Activated CD4-positive, alpha-beta T cell treated with anti-CD3 and anti-CD28 coated beads, Interleukin-2, amount 50 U/mL, for 16 hours (primary cell): ENCODE results near the gene CAMP.

Source experiments
- DNase-seq: peaks from one replicate; pipeline ENCODE4 v3.0.0-alpha.2; 2020

The CAMP gene

DNA sequence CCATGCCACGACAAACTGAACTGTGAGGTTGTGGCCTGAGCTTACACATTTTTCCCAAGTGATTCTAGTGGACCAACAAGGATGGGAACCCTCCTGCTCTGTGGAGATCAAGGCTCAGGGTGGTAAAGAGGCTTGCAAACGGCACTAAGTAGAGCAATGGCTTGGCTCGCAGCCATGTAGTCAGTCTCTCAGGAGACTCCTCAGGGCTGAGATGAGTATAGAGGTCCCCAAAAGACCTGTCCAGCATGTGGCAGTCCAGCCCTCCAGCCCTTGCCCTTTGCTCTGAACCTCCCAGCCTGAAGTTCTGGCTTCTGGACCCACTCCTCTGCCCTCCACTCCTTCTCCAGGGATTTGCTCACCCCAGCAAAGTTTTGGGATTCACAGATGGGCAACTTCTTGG lies 8.3 kb upstream of the CAMP start:
- no peak for DNase-seq

- no peak for DNase-seq
These were observed 7.8 kb upstream of the CAMP start for GRCh38 chr3:48215466-48215865.

GRCh38 chr3:48215876-48216275 lies 7.4 kb upstream of the CAMP start:
- DNase-seq: no peak

GRCh38 chr3:48217449-48217848 lies 5.8 kb upstream of the CAMP start:
- no peak for DNase-seq

DNA sequence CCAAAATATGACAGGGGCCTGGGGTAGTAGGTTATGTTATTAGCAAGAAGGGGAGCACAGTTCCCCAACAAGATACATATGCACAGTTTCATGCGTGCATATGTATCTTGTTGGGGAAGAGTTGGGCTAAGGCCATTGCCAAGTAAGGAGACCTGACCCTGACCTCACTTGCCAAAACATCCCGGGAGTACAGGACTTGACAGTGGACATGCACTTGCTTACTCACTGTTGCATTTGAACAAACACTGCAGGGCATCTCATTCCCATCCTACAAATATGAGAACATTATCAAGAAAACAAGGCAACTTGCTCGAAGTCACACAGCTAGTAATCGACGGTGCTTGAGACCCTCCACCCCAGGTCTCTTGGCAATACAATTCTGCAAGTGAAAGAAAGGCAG lies 4.8 kb upstream of the CAMP start:
- DNase-seq: no peak

- DNase-seq: no peak
These were observed 3.8 kb upstream of the CAMP start for GRCh38 chr3:48219543-48219942.

DNA sequence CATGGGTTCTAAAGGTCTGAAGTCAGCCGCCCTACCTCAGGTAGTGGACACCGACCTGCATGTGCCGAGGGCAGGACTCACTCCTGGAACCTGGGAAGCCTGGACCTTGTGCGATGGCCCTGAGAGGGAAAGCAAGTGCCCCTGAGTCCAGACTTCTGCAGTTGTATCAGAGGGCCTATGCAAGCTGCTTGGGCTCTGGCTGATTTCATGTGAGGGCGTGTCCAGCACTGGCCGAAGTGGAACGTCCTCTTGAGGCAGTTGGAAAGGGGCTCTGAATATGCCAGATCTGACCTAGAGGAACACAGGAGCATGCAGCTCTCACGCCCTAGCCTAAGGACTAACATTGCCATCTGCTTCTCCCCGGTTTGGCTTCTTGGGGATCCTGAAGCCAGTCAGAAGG lies 2.5 kb upstream of the CAMP start:
- no peak for DNase-seq

DNA sequence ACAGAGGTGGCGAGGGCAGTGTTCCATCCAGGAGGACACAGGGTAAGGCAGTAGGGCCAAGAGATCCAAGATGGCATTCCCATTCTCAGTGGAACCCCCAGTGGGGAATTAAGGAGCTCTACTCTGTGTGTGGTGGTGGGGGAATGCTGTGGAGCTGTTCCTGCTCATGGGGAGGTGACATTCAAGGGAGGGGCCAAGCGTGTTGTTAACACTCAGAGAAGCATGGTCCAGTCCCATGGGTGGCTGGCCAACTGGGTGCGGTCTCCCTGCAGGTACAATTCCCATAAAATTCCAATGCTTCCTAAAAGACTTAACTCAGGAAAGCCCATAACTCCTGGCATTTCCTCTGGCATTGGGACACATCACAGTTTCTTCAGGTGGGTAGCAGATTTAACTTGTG lies 2.3 kb downstream of the CAMP start:
- DNase-seq: no peak

DNA sequence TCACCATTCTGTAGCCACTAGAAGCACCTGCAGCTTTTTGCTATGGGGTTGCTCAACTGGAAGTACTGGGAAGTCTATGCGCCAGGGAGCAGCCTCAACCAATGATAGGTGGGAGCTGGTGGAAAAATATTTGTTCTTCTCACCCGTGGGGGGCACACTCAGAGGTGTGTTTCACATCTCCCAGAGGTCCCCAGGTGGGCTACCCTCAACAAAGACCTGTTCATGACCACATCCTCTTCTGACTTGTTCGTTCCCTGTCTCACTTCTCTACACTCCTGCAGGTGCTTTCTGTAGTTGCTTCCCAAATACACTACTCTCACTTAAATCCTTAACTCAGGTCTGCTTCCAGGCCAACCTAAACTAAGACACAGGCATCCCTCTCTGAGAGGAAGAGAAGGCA lies 3.6 kb downstream of the CAMP start:
- DNase-seq: no peak

GRCh38 chr3:48232232-48232631 lies 8.9 kb downstream of the CAMP start:
- DNase-seq: no peak

GRCh38 chr3:48232734-48233133 lies 9.4 kb downstream of the CAMP start:
- peak; percentile 65 for DNase-seq

DNA sequence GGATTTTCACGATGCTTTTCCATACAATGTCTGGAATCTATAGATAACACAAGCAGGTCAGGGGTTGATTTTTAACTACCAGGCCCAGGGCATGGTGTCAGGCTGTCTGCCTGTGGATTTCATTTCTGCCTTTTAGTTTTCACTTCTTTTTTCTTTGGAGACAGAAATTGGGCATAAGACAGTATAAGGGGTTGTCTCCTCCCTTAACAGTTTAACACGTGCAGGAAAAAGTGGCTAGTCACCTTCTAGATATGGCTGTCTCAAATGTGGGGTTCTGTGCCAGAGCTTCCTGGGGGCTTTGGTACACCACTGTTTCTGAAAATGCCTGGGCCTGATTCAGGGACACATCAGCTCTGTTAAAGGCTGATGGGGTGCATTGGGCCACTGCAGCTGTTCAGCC lies 10.2 kb downstream of the CAMP start:
- no peak for DNase-seq

GRCh38 chr3:48236531-48236930 lies 13.2 kb downstream of the CAMP start:
- no peak for DNase-seq

GRCh38 chr3:48238531-48239085 lies 15.3 kb downstream of the CAMP start:
- DNase-seq: no peak

- DNase-seq: no peak
These were observed 17.0 kb downstream of the CAMP start for GRCh38 chr3:48240000-48240963.

DNA sequence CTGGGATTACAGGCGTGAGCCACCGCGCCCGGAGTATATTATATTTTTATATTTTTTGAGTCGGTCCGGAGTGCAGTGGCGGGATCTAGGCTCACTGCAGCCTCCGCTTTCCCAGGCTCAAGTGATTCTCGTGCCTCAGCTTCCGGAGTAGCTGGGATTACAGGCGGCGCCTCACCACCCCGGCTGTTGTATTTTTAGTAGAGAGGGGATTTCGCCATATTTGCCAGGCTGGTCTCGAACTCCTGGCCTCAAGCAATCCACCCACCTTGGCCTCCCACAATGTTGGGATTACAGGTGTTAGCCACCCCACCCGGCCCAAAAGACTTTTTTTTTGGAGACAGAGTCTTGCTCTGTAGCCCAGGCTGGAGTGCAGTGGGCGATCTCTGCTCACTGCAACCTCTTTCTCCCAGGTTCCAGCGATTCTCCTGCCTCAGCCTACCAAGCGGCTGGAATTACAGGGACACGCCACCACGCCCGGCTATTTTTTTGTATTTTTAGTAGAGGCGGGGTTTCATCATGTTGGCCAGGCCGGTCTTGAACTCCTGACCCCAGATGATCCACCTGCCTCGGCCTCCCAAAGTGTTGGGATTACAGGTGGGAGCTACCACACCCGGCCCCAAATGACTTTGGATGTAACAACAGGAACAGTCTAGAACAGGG lies 18.6 kb downstream of the CAMP start:
- peak; percentile 20 for DNase-seq

- no peak for DNase-seq
These were observed 20.6 kb downstream of the CAMP start for GRCh38 chr3:48243886-48244285.

DNA sequence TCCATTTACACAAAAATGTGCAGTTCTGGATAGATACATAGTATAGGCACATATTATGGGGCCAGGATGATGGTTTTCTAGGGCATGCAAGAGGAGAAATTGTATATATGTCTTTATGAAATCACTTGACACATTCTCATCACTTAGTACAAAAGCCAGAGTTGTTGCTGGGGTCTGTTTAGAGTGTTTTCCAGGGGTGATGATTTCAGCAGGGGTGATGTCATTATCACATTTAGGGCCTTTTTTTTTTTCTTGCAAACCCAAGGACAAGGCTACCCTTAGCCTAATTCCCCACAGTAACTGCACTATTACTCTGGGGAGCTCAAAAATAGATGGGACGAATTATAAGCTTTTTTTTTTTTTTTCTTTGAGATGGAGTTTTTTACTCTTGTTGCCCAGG lies 21.2 kb downstream of the CAMP start:
- DNase-seq: no peak

DNA sequence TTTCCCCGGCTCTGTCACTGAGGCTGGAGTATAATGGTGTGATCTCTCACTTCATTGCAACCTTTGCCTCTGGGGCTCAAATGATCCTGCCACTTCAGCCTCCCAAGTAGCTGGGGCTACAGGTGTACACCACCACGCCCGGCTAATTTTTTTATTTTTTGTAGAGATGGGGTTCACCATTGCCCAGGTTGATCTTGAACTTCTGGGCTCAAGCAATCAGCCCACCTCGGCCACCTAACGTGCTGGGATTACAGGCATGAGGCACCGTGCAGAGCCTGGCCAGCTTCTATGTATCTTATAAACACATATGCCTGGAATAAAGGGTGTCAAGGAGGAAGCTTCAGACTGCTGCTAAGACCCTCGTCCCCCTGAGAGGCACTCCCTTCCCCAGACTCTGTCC lies 21.8 kb downstream of the CAMP start:
- no peak for DNase-seq

DNA sequence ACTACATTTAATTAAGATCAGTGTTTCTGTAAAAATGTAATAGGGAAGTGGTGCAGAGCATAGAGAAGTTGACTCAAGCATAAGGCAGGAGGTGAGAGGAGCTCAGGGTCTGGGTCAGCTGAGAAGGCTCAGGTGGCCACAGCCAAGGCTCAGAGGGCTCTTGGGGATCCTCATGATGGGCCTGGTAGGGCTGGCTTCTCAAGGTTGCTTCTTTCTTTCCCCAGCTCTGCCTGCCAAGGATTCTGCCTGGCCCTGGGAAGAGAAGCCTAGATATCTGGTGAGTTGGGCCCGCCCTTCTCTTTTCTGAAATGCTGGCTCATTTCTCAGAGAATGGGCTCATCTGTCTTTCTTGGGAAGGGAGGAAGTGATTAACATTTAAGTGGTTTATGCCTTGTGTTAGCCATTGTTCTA lies 24.1 kb downstream of the CAMP start:
- DNase-seq: peak; percentile 36

DNA sequence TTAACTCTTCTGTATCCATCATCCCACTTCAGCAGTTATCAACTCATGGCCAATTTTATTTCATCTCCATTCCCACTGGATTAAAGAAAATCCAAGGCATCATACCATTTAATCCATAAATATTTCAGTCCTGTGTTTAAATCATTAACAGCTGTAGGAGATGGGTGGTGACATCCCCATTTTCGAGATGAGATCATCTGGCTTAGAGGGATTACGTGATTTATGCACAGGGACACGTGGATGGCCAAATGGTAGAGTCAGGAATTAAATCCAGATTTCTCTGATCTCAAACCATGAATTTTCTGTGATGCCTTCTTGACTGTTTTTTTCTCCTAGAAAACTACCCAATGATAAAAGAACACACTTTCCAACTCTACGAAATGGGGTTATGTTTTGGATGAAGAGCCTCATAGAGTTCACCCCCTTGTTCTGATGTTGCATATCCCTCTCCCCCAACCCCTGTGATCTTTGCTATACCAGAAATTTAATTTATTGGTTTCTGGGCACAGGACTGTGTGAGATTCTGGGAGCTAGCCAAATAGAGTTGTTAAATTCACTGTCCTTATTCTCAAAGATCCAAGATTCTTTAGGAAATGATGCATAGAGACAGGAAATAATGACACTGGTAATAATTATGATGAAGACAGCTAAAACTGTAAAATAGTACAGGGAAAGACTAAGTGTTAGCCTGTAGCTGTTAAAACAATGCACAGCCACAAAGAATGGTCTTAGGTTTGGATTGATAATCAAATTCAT lies 25.0 kb downstream of the CAMP start:
- no peak for DNase-seq

DNA sequence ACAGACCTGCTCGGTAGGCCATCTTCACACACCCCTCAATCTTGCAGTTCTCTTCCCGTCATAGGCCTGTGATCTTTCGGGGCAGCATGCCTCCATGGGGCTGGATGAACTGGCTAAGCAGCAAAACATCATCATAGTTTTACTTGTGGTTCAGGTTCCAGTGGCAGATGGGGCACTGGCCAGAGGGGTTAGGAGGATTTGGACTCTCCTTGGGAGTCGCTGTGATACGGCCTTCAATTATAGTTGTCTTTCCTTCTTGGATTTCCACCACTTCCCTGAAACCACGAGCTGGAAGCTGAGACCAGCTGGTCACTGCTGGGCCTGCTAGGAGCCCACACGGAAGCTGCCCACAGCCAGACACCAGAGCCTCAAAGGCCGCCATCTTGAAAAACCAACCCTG lies 33.3 kb downstream of the CAMP start:
- DNase-seq: no peak

GRCh38 chr3:48258530-48258929 lies 35.2 kb downstream of the CAMP start:
- no peak for DNase-seq
